Transverse colon (tissue), 4 donors: Measurements from ENCODE around the gene GMDS. TPM values are rescaled to one million over a fixed set of nuclear protein-coding genes. Genes with fewer than 3 reads are reported as not detected.

ENCODE experiments used
- DNase-seq: peaks from one replicate; pipeline ENCODE4 v3.0.0-alpha.2; 2019
- H3K27ac ChIP-seq, 4 donors: fragments of 200-600 bp; sonication (generic); 2 replicates each; pipeline ENCODE4 v1.5.1; 2016 to 2018; ENCODE audit warnings: inconsistent platforms in 4 of 4
- H3K27me3 ChIP-seq: fragments of 200-600 bp; sonication (generic); 2 replicates; pipeline ENCODE4 v1.5.1; 2017; ENCODE audit warnings: inconsistent platforms
- H3K36me3 ChIP-seq, 4 donors: fragments of 200-600 bp; sonication (generic); 2 replicates each; pipeline ENCODE4 v1.5.1; 2017 to 2019; ENCODE audit warnings: inconsistent platforms in 4 of 4
- H3K4me1 ChIP-seq, 4 donors: fragments of 200-600 bp; sonication (generic); 2 replicates each; pipeline ENCODE4 v1.5.1; 2017 to 2020; ENCODE audit warnings: inconsistent platforms in 4 of 4
- H3K4me3 ChIP-seq, 4 donors: fragments of 200-600 bp; sonication (generic); 1 replicate in 1 of 4; 2 replicates in 3 of 4; pipeline versions ENCODE4 v1.5.1 to v1.6.1; 2017 to 2019; ENCODE audit warnings: inconsistent platforms in 4 of 4
- H3K9me3 ChIP-seq, 2 donors: fragments of 200-600 bp; sonication (generic); 2 replicates each; pipeline ENCODE4 v1.5.1; 2017 to 2019; ENCODE audit warnings: inconsistent platforms in 2 of 2
- CTCF ChIP-seq, 5 experiments: fragments of 200-600 bp in 3 of 5; fragments of 450-650 bp in 2 of 5; sonication (generic) in 3 of 5; IDR thresholded peaks; 1 replicate in 2 of 5; 2 replicates in 3 of 5; pipeline ENCODE4 v1.5.1; 2016 to 2017; ENCODE audit warnings: antibody characterized with exemption in 5 of 5, inconsistent platforms in 3 of 5, mild to moderate bottlenecking in 2 of 5, moderate library complexity in 1 of 5
- EP300 ChIP-seq: sonication (generic); formaldehyde crosslinking; IDR thresholded peaks from one replicate; pipeline ENCODE4 v1.6.1; 2017; ENCODE audit warnings: antibody characterized with exemption, low read depth
- POLR2A ChIP-seq: fragments of 450-650 bp; IDR thresholded peaks from one replicate; pipeline ENCODE4 v1.6.1; 2016; ENCODE audit warnings: antibody characterized with exemption, mild to moderate bottlenecking, moderate library complexity
- POLR2AphosphoS5 ChIP-seq, 3 donors: sonication (generic); formaldehyde crosslinking; IDR thresholded peaks; one replicate each; pipeline ENCODE4 v1.6.1; 2016; ENCODE audit warnings: antibody characterized with exemption in 3 of 3
- WGBS, 2 donors: methylation state at CpG; one replicate each; pipeline ENCODE4 v1.1.5; 2018; ENCODE audit warnings: low coverage in 1 of 2; 5-methylcytosine and 5-hydroxymethylcytosine counted together
- in situ Hi-C, 4 donors: fragments of 200-750 bp; cut with MboI; loops; one replicate each; pipeline versions ENCODE4 v1.15.0 to v1.15.1; 2017; ENCODE audit warnings: low sequenced_read_pairs in 3 of 4, low pct_ligation_motif_present in 1 of 4, low pct_unique_long_range_greater_than_20kb in 1 of 4
- intact Hi-C: fragments of 100-400 bp; cut with DNase I; formaldehyde crosslinking; loops from one replicate; pipeline ENCODE4 v1.15.1; 2023; ENCODE audit warnings: low total_unique reads
- total RNA-seq, 4 donors: library from RNA; depleted of rRNA; stranded (reverse); fragments of >200 nt; gene quantifications; one replicate each; pipeline ENCODE4 v1.1.0, GENCODE V29; 2016

GMDS gene
- total RNA-seq, 4 donors from 2014 or later = 66.2 to 546 (median 102) TPM

GRCh38 chr6:1622851-1623768, 622.3 kb downstream of the GMDS start:
- TF ChIP-seq POLR2A (no peak), CTCF (IDR thresholded peaks at IDR 0.05) (no peak), EP300 (no peak), POLR2AphosphoS5 (IDR thresholded peaks at IDR 0.05) (no peak)
- in situ Hi-C loops (no loop called here), intact Hi-C loops (no loop called here)
- H3K27ac ChIP-seq = no peak overlapping the region
- H3K36me3 ChIP-seq = no peaks in the 10 kb centered on the region
- 90 to 100% methylated on average over 2 to 8 of the region's 8 CpGs for WGBS, 2 donors
- H3K9me3 ChIP-seq = no peaks in the 10 kb centered on the region
- peaks cover 3 to 26% (median 9%) of the 10 kb centered on the region in 4 donors for H3K4me1 ChIP-seq
- peaks cover 99% of the 10 kb centered on the region for H3K27me3 ChIP-seq
- no peak overlapping the region for H3K4me3 ChIP-seq
- DNase-seq = no peak

GRCh38 chr6:1622220-1622850, 623.1 kb downstream of the GMDS start:
- H3K4me3 ChIP-seq = no peak overlapping the region
- intact Hi-C loops (no loop called here), in situ Hi-C loops (no loop called here)
- peaks cover 99% of the 10 kb centered on the region for H3K27me3 ChIP-seq
- DNase-seq = no peak
- TF ChIP-seq POLR2AphosphoS5 (IDR thresholded peaks at IDR 0.05) (no peak), CTCF (IDR thresholded peaks at IDR 0.05) (no peak), EP300 (no peak), POLR2A (no peak)
- WGBS, 2 donors = 95% methylated on average over 15 of the region's 15 CpGs; no CpG with 5 or more reads in 1 of the 2 donors
- no peaks in the 10 kb centered on the region for H3K36me3 ChIP-seq
- peaks cover 3 to 26% (median 9%) of the 10 kb centered on the region in 4 donors for H3K4me1 ChIP-seq
- no peaks in the 10 kb centered on the region for H3K9me3 ChIP-seq
- H3K27ac ChIP-seq = no peak overlapping the region

GRCh38 chr6:1621070-1621701, 624.2 kb downstream of the GMDS start:
- no peak overlapping the region for H3K27ac ChIP-seq
- H3K4me1 ChIP-seq = peaks cover 3 to 26% (median 9%) of the 10 kb centered on the region in 4 donors
- H3K36me3 ChIP-seq = no peaks in the 10 kb centered on the region
- in situ Hi-C loops = no loop called here
- TF ChIP-seq POLR2A = no peak
- TF ChIP-seq CTCF (IDR thresholded peaks at IDR 0.05) = no peak
- no peak for TF ChIP-seq EP300
- H3K9me3 ChIP-seq = no peaks in the 10 kb centered on the region
- no peak for DNase-seq
- H3K27me3 ChIP-seq = peaks cover 99% of the 10 kb centered on the region
- intact Hi-C loops = no loop called here
- no peak overlapping the region for H3K4me3 ChIP-seq
- 83 to 93% methylated on average over 2 to 29 of the region's 30 CpGs for WGBS, 2 donors

- intact Hi-C loops = no loop called here
- Histone ChIP-seq H3K4me3 (no peak overlapping the region), H3K36me3 (no peaks in the 10 kb centered on the region), H3K27ac (no peak overlapping the region), H3K27me3 (peaks cover 99% of the 10 kb centered on the region), H3K9me3 (no peaks in the 10 kb centered on the region), H3K4me1 (peaks cover 3 to 22% (median 8%) of the 10 kb centered on the region in 4 donors)
- WGBS, 2 donors = 67% methylated on average over 41 of the region's 50 CpGs; no CpG with 5 or more reads in 1 of the 2 donors
- TF ChIP-seq EP300 = no peak
- TF ChIP-seq CTCF (IDR thresholded peaks at IDR 0.05) = no peak
- no peak for TF ChIP-seq POLR2AphosphoS5 (IDR thresholded peaks at IDR 0.05)
- TF ChIP-seq POLR2A = no peak
- in situ Hi-C loops = no loop called here
- DNase-seq = no peak
Measured at GRCh38 chr6:1620504-1621069, 624.8 kb downstream of the GMDS start.
